NCI-H2081 (cell line): Measurements from ENCODE around the gene ARG2.

ENCODE experiments used
- DNase-seq, 2 experiments: peaks; one replicate each; lab custom pipeline; 2025; lab: John Stamatoyannopoulos, UW

The ARG2 gene

GRCh38 chr14:67638642-67639041 lies 18.9 kb downstream of the ARG2 start:
- no peak for DNase-seq

- no peak for DNase-seq
These were observed 21.8 kb downstream of the ARG2 start for GRCh38 chr14:67641480-67641879.

GRCh38 chr14:67641902-67642749 lies 22.4 kb downstream of the ARG2 start:
- no peak for DNase-seq

GRCh38 chr14:67643713-67644112 lies 24.0 kb downstream of the ARG2 start:
- DNase-seq: no peak

- no peak for DNase-seq
These were observed 24.7 kb downstream of the ARG2 start for GRCh38 chr14:67644428-67644827.

GRCh38 chr14:67645414-67645813 lies 25.7 kb downstream of the ARG2 start:
- DNase-seq: no peak

- DNase-seq: no peak
These were observed 26.4 kb downstream of the ARG2 start for GRCh38 chr14:67646131-67646530.

- no peak for DNase-seq
These were observed 30.4 kb downstream of the ARG2 start for GRCh38 chr14:67650151-67650550.

GRCh38 chr14:67650694-67651093 lies 31.0 kb downstream of the ARG2 start:
- no peak for DNase-seq

GRCh38 chr14:67652189-67652588 lies 32.5 kb downstream of the ARG2 start:
- DNase-seq: no peak

- DNase-seq: no peak
These were observed 34.0 kb downstream of the ARG2 start for GRCh38 chr14:67653651-67654280.

GRCh38 chr14:67663633-67664032 lies 43.9 kb downstream of the ARG2 start:
- no peak for DNase-seq

- no peak for DNase-seq
These were observed 46.1 kb downstream of the ARG2 start for GRCh38 chr14:67665868-67666267.

GRCh38 chr14:67666750-67667449 lies 47.2 kb downstream of the ARG2 start:
- DNase-seq: peak; percentile 3 to 41

GRCh38 chr14:67668559-67668958 lies 48.8 kb downstream of the ARG2 start:
- no peak for DNase-seq

GRCh38 chr14:67673451-67673850 lies 53.7 kb downstream of the ARG2 start:
- DNase-seq: no peak

- DNase-seq: peak; percentile 59 to 61
These were observed 54.4 kb downstream of the ARG2 start for GRCh38 chr14:67674139-67674479.

GRCh38 chr14:67674480-67675218 lies 54.9 kb downstream of the ARG2 start, which contains the start of gene VTI1B:
Gene VTI1B, minus strand, starts transcription at chr14:67674632. Its CDS starts 143 bp downstream, at chr14:67674489.
- peak; percentile 76 to 77 for DNase-seq

GRCh38 chr14:67675219-67675582 lies 55.5 kb downstream of the ARG2 start:
- DNase-seq: no peak

GRCh38 chr14:67679006-67679405 lies 59.3 kb downstream of the ARG2 start:
- no peak for DNase-seq

- DNase-seq: no peak
These were observed 60.4 kb downstream of the ARG2 start for GRCh38 chr14:67680121-67680602.

- DNase-seq: no peak
These were observed 61.2 kb downstream of the ARG2 start for GRCh38 chr14:67680941-67681340.
